HCT116 (cell line): ENCODE data around the gene POLR3H. TPM values are rescaled to one million over a fixed set of nuclear protein-coding genes. Genes with fewer than 3 reads are reported as not detected.

Experiments
- ATAC-seq: fragments of 200-7000 bp; cut with Tn5 transposase; 2 replicates; pipeline ENCODE4 v1.9.1; 2020; ENCODE audit warnings: mild to moderate bottlenecking, moderate library complexity
- BruUV-seq: library from RNA; stranded (reverse); fragments of 400-500 nt; replicated peaks from 2 replicates; lab custom pipeline; 2021; lab: Mats Ljungman, UMichigan
- CTCF ChIA-PET: fragments of 300-600 bp; sonication (Branson Sonifier 250); formaldehyde crosslinking; loops from one replicate; lab custom pipeline; 2021; ENCODE audit warnings: antibody characterized with exemption; lab: Charles Lee
- POLR2A ChIA-PET: fragments of 300-600, 350-600 bp; sonication (Branson Sonifier 250); formaldehyde crosslinking; loops from one replicate; lab custom pipeline; 2021; ENCODE audit warnings: antibody characterized with exemption; lab: Charles Lee
- RAD21 ChIA-PET, 2 experiments: fragments of 300-600 bp; sonication (Branson Sonifier 250); formaldehyde crosslinking; loops; one replicate each; lab custom pipeline; 2023; ENCODE audit warnings: low total read pairs in 2 of 2; ENCODE audit not compliant: uncharacterized antibody in 2 of 2, unreplicated experiment in 2 of 2, low non-redundant PET in 1 of 2; lab: Charles Lee
- DNase-seq: peaks from one replicate; pipeline ENCODE4 v3.0.0-alpha.2; 2010; ENCODE audit warnings: low read depth, low spot score
- H2AFZ ChIP-seq: fragments of 200-600 bp; shearing (Covaris generic), sonication (generic); 2 replicates; pipeline ENCODE4 v1.6.1; 2017; ENCODE audit warnings: low read depth, mixed run types, mixed read lengths, antibody characterized with exemption, low read length; ENCODE audit not compliant: poor library complexity, severe bottlenecking
- H3K27ac ChIP-seq: 2 replicates; pipeline ENCODE4 v1.5.1; 2012; ENCODE audit warnings: low read depth, low read length
- H3K27me3 ChIP-seq: fragments of 200-600 bp; sonication (generic); 2 replicates; pipeline ENCODE4 v1.6.1; 2016; ENCODE audit warnings: mixed run types, low read length, mixed read lengths; ENCODE audit not compliant: insufficient read depth
- H3K36me3 ChIP-seq, 2 experiments: fragments of 200-500 bp in 1 of 2; fragments of 200-600 bp in 1 of 2; sonication (Bioruptor generic) in 1 of 2; sonication (generic) in 1 of 2; 2 replicates each; pipeline versions ENCODE4 v1.5.1 to v1.6.1; 2014 to 2016; ENCODE audit warnings: low read length in 2 of 2, inconsistent platforms in 1 of 2, mixed read lengths in 1 of 2, mixed run types in 1 of 2; ENCODE audit not compliant: insufficient read depth in 2 of 2, control insufficient read depth in 1 of 2
- H3K4me1 ChIP-seq, 2 experiments: fragments of 200-600 bp in 1 of 2; sonication (generic) in 1 of 2; 2 replicates each; pipeline versions ENCODE4 v1.5.1 to v1.6.1; 2012 to 2017; ENCODE audit warnings: low read length in 2 of 2, inconsistent platforms in 1 of 2, mild to moderate bottlenecking in 1 of 2, mixed read lengths in 1 of 2, mixed run types in 1 of 2, moderate library complexity in 1 of 2; ENCODE audit not compliant: insufficient read depth in 2 of 2, control insufficient read depth in 1 of 2
- H3K4me2 ChIP-seq: fragments of 200-600 bp; sonication (generic); 2 replicates; pipeline ENCODE4 v1.6.1; 2017; ENCODE audit warnings: mixed run types, low read length, mixed read lengths
- H3K4me3 ChIP-seq, 2 experiments: fragments of 200-600 bp in 1 of 2; sonication (generic) in 1 of 2; replicated peaks in 1 of 2; 2 replicates each; pipeline ENCODE4 v1.5.1; 2011 to 2016; ENCODE audit warnings: low read length in 2 of 2, control low read depth in 1 of 2, low read depth in 1 of 2, mild to moderate bottlenecking in 1 of 2, mixed read lengths in 1 of 2, mixed run types in 1 of 2
- H3K79me2 ChIP-seq: fragments of 200-600 bp; sonication (generic); 2 replicates; pipeline ENCODE4 v1.6.1; 2017; ENCODE audit warnings: mild to moderate bottlenecking, mixed run types, low read length, moderate library complexity, mixed read lengths; ENCODE audit not compliant: insufficient read depth
- H3K9ac ChIP-seq: fragments of 200-600 bp; sonication (generic); 2 replicates; pipeline ENCODE4 v1.6.1; 2016; ENCODE audit warnings: low read length, mixed read lengths
- H3K9me2 ChIP-seq: fragments of 200-600 bp; sonication (generic), shearing (Covaris generic); 2 replicates; pipeline ENCODE4 v1.6.1; 2017; ENCODE audit warnings: mixed run types, mild to moderate bottlenecking, moderate library complexity; ENCODE audit not compliant: insufficient read depth
- H3K9me3 ChIP-seq, 2 experiments: fragments of 200-500 bp in 1 of 2; fragments of 200-600 bp in 1 of 2; sonication (Bioruptor generic) in 1 of 2; sonication (generic) in 1 of 2; 2 replicates each; pipeline ENCODE4 v1.6.1; 2014 to 2017; ENCODE audit warnings: low read length in 2 of 2, mixed read lengths in 2 of 2, inconsistent platforms in 1 of 2, low read depth in 1 of 2, mild to moderate bottlenecking in 1 of 2, mixed run types in 1 of 2, moderate library complexity in 1 of 2; ENCODE audit not compliant: control insufficient read depth in 1 of 2, insufficient read depth in 1 of 2
- H4K20me1 ChIP-seq: fragments of 200-600 bp; sonication (generic), shearing (Covaris generic); 2 replicates; pipeline ENCODE4 v1.6.1; 2017; ENCODE audit warnings: mixed run types, mild to moderate bottlenecking, moderate library complexity; ENCODE audit not compliant: insufficient read depth
- CEBPB ChIP-seq: IDR thresholded peaks from 2 replicates; pipeline ENCODE4 v1.6.1; 2012; ENCODE audit warnings: low read depth
- EGR1 ChIP-seq: IDR thresholded peaks from 2 replicates; pipeline ENCODE4 v1.6.1; 2012; ENCODE audit warnings: low read depth
- EZH2phosphoT487 ChIP-seq: fragments of 200-600 bp; IDR thresholded peaks from 2 replicates; pipeline ENCODE4 v1.6.1; 2018; ENCODE audit warnings: antibody characterized with exemption, borderline replicate concordance
- POLR2A ChIP-seq: IDR thresholded peaks from 2 replicates; pipeline ENCODE4 v1.7.0; 2011; ENCODE audit warnings: borderline replicate concordance; ENCODE audit not compliant: insufficient read depth, insufficient read length; ENCODE audit errors: extremely low read depth
- POLR2AphosphoS5 ChIP-seq: IDR thresholded peaks from 2 replicates; pipeline ENCODE4 v1.6.1; 2011; ENCODE audit warnings: mild to moderate bottlenecking, low read depth, low read length, moderate library complexity
- SIN3A ChIP-seq: IDR thresholded peaks from 2 replicates; pipeline ENCODE4 v1.6.1; 2012; ENCODE audit warnings: low read depth
- SP1 ChIP-seq: IDR thresholded peaks from 2 replicates; pipeline ENCODE4 v1.6.1; 2012; ENCODE audit warnings: low read depth
- intact Hi-C: fragments of 100-400 bp; cut with micrococcal nuclease; formaldehyde crosslinking; loops from 2 replicates; pipeline ENCODE4 v1.10.0; 2022
- total RNA-seq: library from RNA; stranded (reverse); gene quantifications from one replicate; pipeline ENCODE4 v1.2.1, GENCODE V29; 2021; ENCODE audit not compliant: unreplicated experiment
- TF ChIP-seq, protein P1 (sequence below): IDR thresholded peaks from 2 replicates; pipeline ENCODE4 v1.6.1; 2011; ENCODE audit warnings: mild to moderate bottlenecking, low read length, moderate library complexity; ENCODE audit not compliant: insufficient replicate concordance; ENCODE audit errors: extremely low read depth

The POLR3H gene
- total RNA-seq, 1 experiment from 2014 or later, result 62.1 TPM

GRCh38 chr22:41518048-41518347, 26.3 kb downstream of the POLR3H start:
- intact Hi-C loops, result no loop called here
- no peak for DNase-seq
- TF ChIP-seq SP1 (no peak), CEBPB (no peak), POLR2A (no peak), EZH2phosphoT487 (no peak), EGR1 (no peak), POLR2AphosphoS5 (no peak), SIN3A (no peak)
- TF ChIP-seq, protein P1, sequence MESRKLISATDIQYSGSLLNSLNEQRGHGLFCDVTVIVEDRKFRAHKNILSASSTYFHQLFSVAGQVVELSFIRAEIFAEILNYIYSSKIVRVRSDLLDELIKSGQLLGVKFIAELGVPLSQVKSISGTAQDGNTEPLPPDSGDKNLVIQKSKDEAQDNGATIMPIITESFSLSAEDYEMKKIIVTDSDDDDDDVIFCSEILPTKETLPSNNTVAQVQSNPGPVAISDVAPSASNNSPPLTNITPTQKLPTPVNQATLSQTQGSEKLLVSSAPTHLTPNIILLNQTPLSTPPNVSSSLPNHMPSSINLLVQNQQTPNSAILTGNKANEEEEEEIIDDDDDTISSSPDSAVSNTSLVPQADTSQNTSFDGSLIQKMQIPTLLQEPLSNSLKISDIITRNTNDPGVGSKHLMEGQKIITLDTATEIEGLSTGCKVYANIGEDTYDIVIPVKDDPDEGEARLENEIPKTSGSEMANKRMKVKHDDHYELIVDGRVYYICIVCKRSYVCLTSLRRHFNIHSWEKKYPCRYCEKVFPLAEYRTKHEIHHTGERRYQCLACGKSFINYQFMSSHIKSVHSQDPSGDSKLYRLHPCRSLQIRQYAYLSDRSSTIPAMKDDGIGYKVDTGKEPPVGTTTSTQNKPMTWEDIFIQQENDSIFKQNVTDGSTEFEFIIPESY, result no peak
- ATAC-seq, result no peak
- no peaks in the 10 kb centered on the region for H3K27me3 ChIP-seq
- no peak overlapping the region for H2AFZ ChIP-seq
- H3K79me2 ChIP-seq, result peaks cover 6% of the 10 kb centered on the region; the same call in 1 of the 2 replicates
- ChIA-PET POLR2A (interaction anchor here (1.5 kb wide), 1 partner anchor 71 kb away, joined by 8 read pairs; the partner anchor contains the start of gene TOB2), CTCF (interaction anchor here (0.9 to 4.3 kb wide), 12 partner anchors 9 to 835 kb away, joined by 3 to 90 read pairs (median 4); partner anchors contain the start of gene TEF), RAD21 (interaction anchor here (1.0 to 2.4 kb wide), 4 partner anchors 13 to 116 kb away, joined by 4 to 18 read pairs (median 6); no protein-coding TSS in a partner anchor)
- no peak overlapping the region for H3K27ac ChIP-seq
- H3K9me2 ChIP-seq, result no peaks in the 10 kb centered on the region
- no peak overlapping the region for H3K4me3 ChIP-seq
- H3K36me3 ChIP-seq, result peaks cover 5 to 47% of the 10 kb centered on the region in 2 experiments; a peak in 3 of 4 replicates
- BruUV-seq, result no TSS peak
- H3K9me3 ChIP-seq, result no peaks in the 10 kb centered on the region
- H3K9ac ChIP-seq, result no peak overlapping the region
- H4K20me1 ChIP-seq, result no peaks in the 10 kb centered on the region
- peaks cover 15 to 26% of the 10 kb centered on the region in 2 experiments for H3K4me1 ChIP-seq
- no peak overlapping the region for H3K4me2 ChIP-seq
